HL-60/S4 treated with retinoic acid at 250 ng/mL for 4 days and 3 days (cell line): ENCODE data around the gene KCNIP1.
"Not testable (repeated sequence)": the region's sequence is repeated elsewhere in the genome, so short reads cannot be mapped to it uniquely, and the experiment has no call there.

Experiments
- in situ Hi-C: fragments of 300-500 bp; cut with MboI; formaldehyde crosslinking; loops from 2 replicates; pipeline ENCODE4 v1.7.0; 2022; ENCODE audit warnings: low sequenced_read_pairs

KCNIP1 gene

GRCh38 chr5:170534177-170534576 lies 30.4 kb downstream of the KCNIP1 start:
- in situ Hi-C loops = no loop called here

GRCh38 chr5:170534941-170535340 lies 31.1 kb downstream of the KCNIP1 start:
- in situ Hi-C loops = no loop called here

GRCh38 chr5:170536525-170536924 lies 32.7 kb downstream of the KCNIP1 start:
- in situ Hi-C loops = no loop called here

GRCh38 chr5:170537451-170538095 lies 33.8 kb downstream of the KCNIP1 start:
- in situ Hi-C loops = no loop called here

- in situ Hi-C loops = no loop called here
These were observed 34.3 kb downstream of the KCNIP1 start for GRCh38 chr5:170538096-170538465.

- in situ Hi-C loops = no loop called here
These were observed 35.1 kb downstream of the KCNIP1 start for GRCh38 chr5:170538696-170539586.

GRCh38 chr5:170540271-170540670 lies 36.5 kb downstream of the KCNIP1 start:
- in situ Hi-C loops = no loop called here

- in situ Hi-C loops = no loop called here
These were observed 37.4 kb downstream of the KCNIP1 start for GRCh38 chr5:170541146-170541769.

GRCh38 chr5:170542691-170543293 lies 39.0 kb downstream of the KCNIP1 start:
- in situ Hi-C loops = no loop called here

GRCh38 chr5:170545313-170545712 lies 41.5 kb downstream of the KCNIP1 start:
- in situ Hi-C loops = no loop called here

GRCh38 chr5:170545811-170546210 lies 42.0 kb downstream of the KCNIP1 start:
- in situ Hi-C loops = no loop called here

- in situ Hi-C loops = no loop called here
These were observed 42.5 kb downstream of the KCNIP1 start for GRCh38 chr5:170546282-170546681.

GRCh38 chr5:170550382-170550781 lies 46.6 kb downstream of the KCNIP1 start:
- in situ Hi-C loops = not testable (repeated sequence)

- in situ Hi-C loops = no loop called here
These were observed 47.3 kb downstream of the KCNIP1 start for GRCh38 chr5:170551076-170551475.

GRCh38 chr5:170551622-170552021 lies 47.8 kb downstream of the KCNIP1 start:
- in situ Hi-C loops = no loop called here

- in situ Hi-C loops = no loop called here
These were observed 48.8 kb downstream of the KCNIP1 start for GRCh38 chr5:170552621-170553115.

GRCh38 chr5:170553218-170553617 lies 49.4 kb downstream of the KCNIP1 start:
- in situ Hi-C loops = no loop called here

GRCh38 chr5:170554521-170555267 lies 50.9 kb downstream of the KCNIP1 start:
- in situ Hi-C loops = no loop called here

GRCh38 chr5:170557314-170557713 lies 53.5 kb downstream of the KCNIP1 start:
- in situ Hi-C loops = no loop called here

GRCh38 chr5:170559296-170559695 lies 55.5 kb downstream of the KCNIP1 start:
- in situ Hi-C loops = no loop called here

GRCh38 chr5:170560938-170561337 lies 57.1 kb downstream of the KCNIP1 start:
- in situ Hi-C loops = no loop called here
